Astrocyte (in vitro differentiated cells and primary cell): ENCODE measurements around the gene BACH2. TPM values are rescaled to one million over a fixed set of nuclear protein-coding genes. Genes with fewer than 3 reads are reported as not detected.

ENCODE experiments used
- DNase-seq: peaks from one replicate; pipeline ENCODE4 v3.0.0-alpha.2; 2010; ENCODE audit warnings: low read depth
- FAIRE-seq: peaks from 2 replicates; lab custom pipeline; 2011; peaks lifted over from hg19 to GRCh38; lab: Jason Lieb, UNC
- H2AFZ ChIP-seq: 2 replicates; pipeline ENCODE4 v1.6.0; 2012; ENCODE audit warnings: low read depth, low read length, inconsistent platforms
- H3K27ac ChIP-seq: 2 replicates; pipeline ENCODE4 v1.5.1; 2011; ENCODE audit warnings: low read depth, low read length, inconsistent platforms
- H3K27me3 ChIP-seq: 2 replicates; pipeline ENCODE4 v1.6.0; 2011; ENCODE audit warnings: low read length, inconsistent platforms; ENCODE audit not compliant: insufficient read depth
- H3K36me3 ChIP-seq: 2 replicates; pipeline ENCODE4 v1.5.1; 2011; ENCODE audit warnings: low read length, inconsistent platforms; ENCODE audit not compliant: insufficient read depth
- H3K4me1 ChIP-seq: 2 replicates; pipeline ENCODE4 v1.5.1; 2011; ENCODE audit warnings: low read length, inconsistent platforms; ENCODE audit not compliant: insufficient read depth
- H3K4me2 ChIP-seq: 2 replicates; pipeline ENCODE4 v1.6.0; 2012; ENCODE audit warnings: low read length, inconsistent platforms
- H3K4me3 ChIP-seq: 2 replicates; pipeline ENCODE4 v1.5.1; 2011; ENCODE audit warnings: low read depth, mild to moderate bottlenecking, low read length, inconsistent platforms; ENCODE audit not compliant: insufficient read depth
- H3K79me2 ChIP-seq: 2 replicates; pipeline ENCODE4 v1.6.0; 2012; ENCODE audit warnings: mild to moderate bottlenecking, low read length, inconsistent platforms; ENCODE audit not compliant: insufficient read depth
- H3K9ac ChIP-seq: 2 replicates; pipeline ENCODE4 v1.6.0; 2012; ENCODE audit warnings: mild to moderate bottlenecking, low read length, inconsistent platforms
- H3K9me3 ChIP-seq: 2 replicates; pipeline ENCODE4 v1.5.1; 2012; ENCODE audit warnings: low read depth, mild to moderate bottlenecking, low read length, inconsistent platforms; ENCODE audit not compliant: insufficient read depth
- H4K20me1 ChIP-seq: 2 replicates; pipeline ENCODE4 v1.6.0; 2012; ENCODE audit warnings: low read length, inconsistent platforms; ENCODE audit not compliant: insufficient read depth
- H3K27ac Mint-ChIP-seq: one replicate; pipeline ENCODE4 v1.8.0; 2021; ENCODE audit warnings: mild to moderate bottlenecking, mixed read lengths; ENCODE audit not compliant: unreplicated experiment
- H3K27me3 Mint-ChIP-seq: one replicate; pipeline ENCODE4 v1.8.0; 2021; ENCODE audit warnings: low read depth, mixed read lengths; ENCODE audit not compliant: unreplicated experiment
- H3K36me3 Mint-ChIP-seq: one replicate; pipeline ENCODE4 v1.8.0; 2021; ENCODE audit warnings: low read depth, mixed read lengths; ENCODE audit not compliant: unreplicated experiment
- H3K4me1 Mint-ChIP-seq: one replicate; pipeline ENCODE4 v1.8.0; 2021; ENCODE audit warnings: low read depth, mixed read lengths; ENCODE audit not compliant: unreplicated experiment
- H3K4me3 Mint-ChIP-seq: one replicate; pipeline ENCODE4 v1.8.0; 2021; ENCODE audit warnings: mild to moderate bottlenecking, moderate library complexity, mixed read lengths; ENCODE audit not compliant: unreplicated experiment
- H3K9me3 Mint-ChIP-seq: one replicate; pipeline ENCODE4 v1.8.0; 2021; ENCODE audit warnings: mild to moderate bottlenecking, mixed read lengths; ENCODE audit not compliant: unreplicated experiment
- EZH2 ChIP-seq: IDR thresholded peaks from 2 replicates; pipeline ENCODE4 v1.6.1; 2012; ENCODE audit warnings: mild to moderate bottlenecking, low read length, inconsistent platforms; ENCODE audit not compliant: insufficient read depth
- total RNA-seq: library from RNA; stranded (reverse); gene quantifications from 2 replicates; pipeline ENCODE4 v1.2.1, GENCODE V29; 2021
- TF ChIP-seq, protein P1 (sequence below): IDR thresholded peaks from 2 replicates; pipeline ENCODE4 v1.5.1; 2011; ENCODE audit warnings: low read depth, mild to moderate bottlenecking, inconsistent platforms, low read length, moderate library complexity; ENCODE audit not compliant: insufficient read depth

The BACH2 gene
- total RNA-seq, 1 donor from 2014 or later: 17.5 TPM

DNA sequence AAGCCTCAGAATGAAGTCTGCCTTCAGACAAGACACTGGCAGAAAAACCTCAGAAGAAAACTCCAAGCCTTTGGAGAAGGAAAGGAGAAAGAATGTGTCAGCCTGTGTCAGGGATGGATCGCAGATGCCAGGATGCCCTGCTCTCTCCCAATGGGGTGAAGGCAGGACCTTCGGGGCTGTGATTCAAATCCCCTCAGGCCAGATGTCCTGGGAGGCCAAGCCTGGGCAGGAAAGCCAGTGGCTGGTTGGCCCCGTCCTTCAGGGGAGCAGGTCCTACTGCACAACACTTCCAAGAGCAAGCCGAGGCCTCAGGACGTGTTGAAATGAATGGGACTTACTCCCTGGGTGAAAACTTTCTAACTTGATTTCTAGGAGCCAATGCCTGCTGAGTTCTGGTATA lies 365.9 kb downstream of the BACH2 start:
- Mint-ChIP-seq H3K27me3 (no peaks in the 10 kb centered on the region), H3K9me3 (no peaks in the 10 kb centered on the region), H3K4me1 (peaks cover 24% of the 10 kb centered on the region), H3K36me3 (peaks cover 10% of the 10 kb centered on the region), H3K27ac (no peak overlapping the region), H3K4me3 (no peak overlapping the region)
- no peak for TF ChIP-seq EZH2
- TF ChIP-seq, protein P1, sequence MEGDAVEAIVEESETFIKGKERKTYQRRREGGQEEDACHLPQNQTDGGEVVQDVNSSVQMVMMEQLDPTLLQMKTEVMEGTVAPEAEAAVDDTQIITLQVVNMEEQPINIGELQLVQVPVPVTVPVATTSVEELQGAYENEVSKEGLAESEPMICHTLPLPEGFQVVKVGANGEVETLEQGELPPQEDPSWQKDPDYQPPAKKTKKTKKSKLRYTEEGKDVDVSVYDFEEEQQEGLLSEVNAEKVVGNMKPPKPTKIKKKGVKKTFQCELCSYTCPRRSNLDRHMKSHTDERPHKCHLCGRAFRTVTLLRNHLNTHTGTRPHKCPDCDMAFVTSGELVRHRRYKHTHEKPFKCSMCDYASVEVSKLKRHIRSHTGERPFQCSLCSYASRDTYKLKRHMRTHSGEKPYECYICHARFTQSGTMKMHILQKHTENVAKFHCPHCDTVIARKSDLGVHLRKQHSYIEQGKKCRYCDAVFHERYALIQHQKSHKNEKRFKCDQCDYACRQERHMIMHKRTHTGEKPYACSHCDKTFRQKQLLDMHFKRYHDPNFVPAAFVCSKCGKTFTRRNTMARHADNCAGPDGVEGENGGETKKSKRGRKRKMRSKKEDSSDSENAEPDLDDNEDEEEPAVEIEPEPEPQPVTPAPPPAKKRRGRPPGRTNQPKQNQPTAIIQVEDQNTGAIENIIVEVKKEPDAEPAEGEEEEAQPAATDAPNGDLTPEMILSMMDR: no peak
- Histone ChIP-seq H3K9me3 (no peaks in the 10 kb centered on the region), H3K27ac (no peak overlapping the region), H4K20me1 (no peaks in the 10 kb centered on the region), H3K4me3 (no peak overlapping the region), H3K4me1 (peaks cover 19% of the 10 kb centered on the region), H3K9ac (no peak overlapping the region), H2AFZ (no peak overlapping the region), H3K27me3 (no peaks in the 10 kb centered on the region), H3K4me2 (no peak overlapping the region), H3K36me3 (no peaks in the 10 kb centered on the region), H3K79me2 (no peaks in the 10 kb centered on the region)
- DNase-seq (no peak), FAIRE-seq (no peak)

DNA sequence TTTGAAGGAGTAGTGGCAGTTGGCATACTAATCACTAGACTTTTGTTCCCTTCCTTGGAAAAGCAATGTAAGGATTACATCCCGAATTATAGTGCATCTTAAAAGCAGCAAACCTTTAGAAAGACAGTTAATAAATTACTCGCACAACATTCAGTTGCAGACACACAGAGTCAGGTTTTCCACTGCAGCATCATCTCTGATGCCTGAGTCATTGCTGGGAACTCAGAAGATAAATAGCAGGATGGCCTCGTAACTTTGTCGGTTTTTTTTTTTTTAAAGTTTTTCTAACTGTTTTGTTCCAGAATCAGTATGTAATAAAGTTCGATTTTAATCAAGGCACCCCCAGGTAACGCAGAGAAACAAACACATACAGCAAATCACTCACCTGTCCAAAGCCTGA lies 368.0 kb downstream of the BACH2 start:
- H3K27me3 Mint-ChIP-seq: no peaks in the 10 kb centered on the region
- peaks cover 7% of the 10 kb centered on the region for H3K36me3 Mint-ChIP-seq
- H3K79me2 ChIP-seq: no peaks in the 10 kb centered on the region
- H3K4me3 Mint-ChIP-seq: no peak overlapping the region
- no peaks in the 10 kb centered on the region for H3K27me3 ChIP-seq
- H3K9me3 Mint-ChIP-seq: no peaks in the 10 kb centered on the region
- FAIRE-seq (no peak), DNase-seq (peak; percentile 78)
- H3K27ac Mint-ChIP-seq: peak overlapping the region; percentile 77
- H2AFZ ChIP-seq: no peak overlapping the region
- peak overlapping the region; percentile 17 for H3K4me2 ChIP-seq
- peaks cover 24% of the 10 kb centered on the region for H3K4me1 Mint-ChIP-seq
- H3K4me3 ChIP-seq: no peak overlapping the region
- H3K4me1 ChIP-seq: peaks cover 19% of the 10 kb centered on the region
- no peaks in the 10 kb centered on the region for H3K36me3 ChIP-seq
- TF ChIP-seq, protein P1: no peak
- TF ChIP-seq EZH2: no peak
- H3K27ac ChIP-seq: peak overlapping the region; percentile 26
- H3K9me3 ChIP-seq: no peaks in the 10 kb centered on the region
- H3K9ac ChIP-seq: peak overlapping the region; percentile 17
- no peaks in the 10 kb centered on the region for H4K20me1 ChIP-seq

DNA sequence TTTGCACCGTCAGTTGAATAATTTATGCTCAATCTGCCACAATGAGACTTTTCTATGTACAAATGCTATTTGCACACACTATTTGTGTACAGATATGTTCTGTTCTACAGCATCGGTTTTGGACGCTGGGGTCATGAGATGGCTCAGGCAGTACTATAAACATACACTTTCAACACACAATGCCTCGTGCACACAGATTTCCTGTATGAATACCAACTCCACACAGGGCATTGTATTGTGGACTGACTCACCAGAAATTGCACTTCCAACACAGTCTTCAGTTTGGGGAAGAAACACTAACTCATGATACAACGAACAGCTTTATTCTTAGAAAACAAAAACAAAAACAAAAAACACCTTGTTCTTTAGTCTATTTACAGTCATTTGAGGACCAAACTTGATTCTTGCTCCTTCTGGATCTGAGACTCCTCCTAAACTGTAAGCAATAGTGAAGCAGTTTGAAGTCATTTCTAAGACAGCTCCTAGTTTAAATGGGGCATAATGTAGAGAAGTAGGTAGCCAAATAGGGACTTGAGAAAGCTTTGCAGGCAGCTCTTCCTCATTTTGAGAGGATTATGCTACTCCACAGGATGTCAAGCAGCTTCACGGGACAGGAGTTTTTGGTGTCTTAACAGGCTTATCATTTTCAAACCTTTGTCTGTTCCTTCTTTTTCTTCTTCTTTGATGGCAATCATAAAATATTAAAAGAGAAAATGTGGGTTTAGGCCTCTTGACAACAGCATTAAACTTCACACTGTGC lies 368.7 kb downstream of the BACH2 start:
- H3K4me1 ChIP-seq: peaks cover 19% of the 10 kb centered on the region
- DNase-seq: peak; percentile 42
- H2AFZ ChIP-seq: peak overlapping the region; percentile 4
- H3K4me3 ChIP-seq: no peak overlapping the region
- Mint-ChIP-seq H3K27me3 (no peaks in the 10 kb centered on the region), H3K4me1 (peaks cover 24% of the 10 kb centered on the region), H3K9me3 (no peaks in the 10 kb centered on the region), H3K4me3 (no peak overlapping the region), H3K27ac (peak overlapping the region; percentile 77), H3K36me3 (peaks cover 7% of the 10 kb centered on the region)
- H3K79me2 ChIP-seq: no peaks in the 10 kb centered on the region
- no peaks in the 10 kb centered on the region for H3K9me3 ChIP-seq
- H4K20me1 ChIP-seq: no peaks in the 10 kb centered on the region
- no peak for FAIRE-seq
- H3K27me3 ChIP-seq: no peaks in the 10 kb centered on the region
- no peak overlapping the region for H3K27ac ChIP-seq
- no peak for TF ChIP-seq EZH2
- TF ChIP-seq, protein P1: no peak
- H3K9ac ChIP-seq: peak overlapping the region; percentile 12
- H3K36me3 ChIP-seq: no peaks in the 10 kb centered on the region
- H3K4me2 ChIP-seq: peak overlapping the region; percentile 17
